Motor neuron (in vitro differentiated cells): ENCODE measurements around the gene POLD2. TPM values are rescaled to one million over a fixed set of nuclear protein-coding genes. Genes with fewer than 3 reads are reported as not detected.
A peak's percentile ranks its signal among the peaks of the same experiment; 100 is the strongest.

Source experiments
- ATAC-seq, 8 experiments: fragments of 200-7000 bp; cut with Tn5 transposase; replicated peaks in 6 of 8; 2 replicates each; pipeline ENCODE4 v1.8.0; 2021; ENCODE audit warnings: mild to moderate bottlenecking in 8 of 8, moderate library complexity in 8 of 8
- H3K27ac ChIP-seq, 2 donors: fragments of 250-450 bp; sonication (Bioruptor Pico); 2 replicates each; pipeline ENCODE4 v1.9.0; 2021; ENCODE audit warnings: antibody characterized with exemption in 2 of 2, mild to moderate bottlenecking in 2 of 2, moderate library complexity in 1 of 2
- H3K4me1 ChIP-seq, 2 donors: fragments of 250-450 bp; sonication (Bioruptor Pico); replicated peaks in 1 of 2; 2 replicates each; pipeline ENCODE4 v1.6.1; 2021; ENCODE audit warnings: antibody characterized with exemption in 2 of 2, mild to moderate bottlenecking in 2 of 2, moderate library complexity in 1 of 2
- H3K4me3 ChIP-seq, 5 donors: fragments of 250-450 bp; sonication (Bioruptor Pico); 2 replicates each; pipeline ENCODE4 v1.9.0; 2021; ENCODE audit warnings: antibody characterized with exemption in 5 of 5, mild to moderate bottlenecking in 5 of 5, moderate library complexity in 4 of 5
- WGBS, 10 experiments: fragments of 450-650 bp; shearing (Covaris generic); methylation state at CpG; one replicate each; pipeline ENCODE4 v1.0.0; 2022; 5-methylcytosine and 5-hydroxymethylcytosine counted together
- in situ Hi-C, 9 experiments: fragments of 400-800 bp; cut with MboI; loops; one replicate each; pipeline ENCODE4 v1.15.0; 2021; ENCODE audit warnings: low sequenced_read_pairs in 9 of 9, low pct_unique_long_range_greater_than_20kb in 2 of 9; ENCODE audit not compliant: unreplicated experiment in 9 of 9
- total RNA-seq, 8 experiments: library from RNA; unstranded; fragments of 300-600 nt; gene quantifications; 2 replicates each; pipeline versions ENCODE4 v1.2.3 to v1.2.4, GENCODE V29; 2022

POLD2 gene
- total RNA-seq, 8 experiments from 2014 or later, result 53.7 to 146 (median 73.7) TPM

GRCh38 chr7:44104860-44105771 lies 18.2 kb downstream of the POLD2 start:
- Histone ChIP-seq H3K4me3 (peak overlapping the region; percentile 15 to 45 (median 31)), H3K27ac (peak overlapping the region in 1 of 2 donors; percentile 68), H3K4me1 (peaks cover 18 to 23% of the 10 kb centered on the region in 2 donors)
- in situ Hi-C loops, result no loop called here
- ATAC-seq, result peak; percentile 38 to 85 (median 69)
- WGBS, 10 experiments, result 0 to 70% (median 21%) methylated on average over 2 to 8 of the region's 28 CpGs; no CpG with 5 or more reads in 3 of the 10 experiments

- ATAC-seq, result peak; percentile 32 to 68 (median 52)
- H3K4me1 ChIP-seq, result peaks cover 18 to 23% of the 10 kb centered on the region in 2 donors
- peak within 1 kb of the TSS in 1 of 2 donors; percentile 68 for H3K27ac ChIP-seq
- H3K4me3 ChIP-seq, result peak within 1 kb of the TSS; percentile 15 to 45 (median 31)
- in situ Hi-C loops, result no loop called here
- WGBS, 10 experiments, result 0% methylated on average over 1 of the region's 87 CpGs; no CpG with 5 or more reads in 9 of the 10 experiments
Observed at GRCh38 chr7:44103923-44104859, 19.2 kb downstream of the POLD2 start, which contains the start of gene AEBP1. Gene AEBP1 (plus strand): TSS chr7:44104345. CDS start chr7:44104666, 321 bp downstream.

GRCh38 chr7:44103566-44103922 lies 19.8 kb downstream of the POLD2 start:
- in situ Hi-C loops, result no loop called here
- H3K4me3 ChIP-seq, result peak overlapping the region in 2 of 5 donors; percentile 39 to 45
- H3K4me1 ChIP-seq, result peaks cover 18 to 23% of the 10 kb centered on the region in 2 donors
- WGBS, 10 experiments, result 40 to 42% methylated on average over 1 to 2 of the region's 8 CpGs; no CpG with 5 or more reads in 8 of the 10 experiments
- peak in 3 of 8 experiments; percentile 2 to 11 (median 6) for ATAC-seq
- no peak overlapping the region for H3K27ac ChIP-seq

GRCh38 chr7:44102846-44103565 lies 20.3 kb downstream of the POLD2 start:
- 72 to 100% (median 86%) methylated on average over 1 to 5 of the region's 8 CpGs; no CpG with 5 or more reads in 5 of the 10 experiments for WGBS, 10 experiments
- ATAC-seq, result no peak
- in situ Hi-C loops, result no loop called here
- peaks cover 18 to 23% of the 10 kb centered on the region in 2 donors for H3K4me1 ChIP-seq
- no peak overlapping the region for H3K27ac ChIP-seq
- H3K4me3 ChIP-seq, result no peak overlapping the region

- ATAC-seq, result no peak
- in situ Hi-C loops, result no loop called here
- peaks cover 18 to 23% of the 10 kb centered on the region in 2 donors for H3K4me1 ChIP-seq
- no peak overlapping the region for H3K27ac ChIP-seq
- 14 to 90% (median 80%) methylated on average over 1 to 5 of the region's 14 CpGs; no CpG with 5 or more reads in 3 of the 10 experiments for WGBS, 10 experiments
- H3K4me3 ChIP-seq, result no peak overlapping the region
Observed at GRCh38 chr7:44101966-44102845, 21.1 kb downstream of the POLD2 start.

- in situ Hi-C loops, result no loop called here
- H3K4me1 ChIP-seq, result peaks cover 18 to 23% of the 10 kb centered on the region in 2 donors
- no peak for ATAC-seq
- WGBS, 10 experiments, result no CpG with 5 or more reads among the region's 3 CpGs
- H3K27ac ChIP-seq, result no peak overlapping the region
- H3K4me3 ChIP-seq, result no peak overlapping the region
Observed at GRCh38 chr7:44101303-44101965, 21.9 kb downstream of the POLD2 start.

- H3K27ac ChIP-seq, result no peak overlapping the region
- 8 to 64% (median 30%) methylated on average over 1 to 4 of the region's 10 CpGs; no CpG with 5 or more reads in 6 of the 10 experiments for WGBS, 10 experiments
- H3K4me1 ChIP-seq, result peaks cover 12 to 17% of the 10 kb centered on the region in 2 donors
- in situ Hi-C loops, result no loop called here
- no peak overlapping the region for H3K4me3 ChIP-seq
- peak in 7 of 8 experiments; percentile 5 to 56 (median 42) for ATAC-seq
Observed at GRCh38 chr7:44100458-44101302, 22.7 kb downstream of the POLD2 start.

GRCh38 chr7:44099669-44100068 lies 23.7 kb downstream of the POLD2 start:
- Histone ChIP-seq H3K27ac (no peak overlapping the region), H3K4me3 (no peak overlapping the region), H3K4me1 (peaks cover 4 to 7% of the 10 kb centered on the region in 2 donors)
- ATAC-seq, result no peak
- in situ Hi-C loops, result no loop called here
- 38 to 100% (median 62%) methylated on average over 1 to 4 of the region's 4 CpGs; no CpG with 5 or more reads in 1 of the 10 experiments for WGBS, 10 experiments

- H3K27ac ChIP-seq, result no peak overlapping the region
- H3K4me1 ChIP-seq, result peaks cover 4% of the 10 kb centered on the region in 2 donors
- no peak overlapping the region for H3K4me3 ChIP-seq
- WGBS, 10 experiments, result 79 to 100% (median 88%) methylated on average over 1 to 6 of the region's 6 CpGs; no CpG with 5 or more reads in 2 of the 10 experiments
- ATAC-seq, result no peak
- in situ Hi-C loops, result no loop called here
Observed at GRCh38 chr7:44098092-44099068, 25.0 kb downstream of the POLD2 start.
